HG03565 (cell line): ENCODE data around the gene PSTPIP2.

Experiments
- ATAC-seq: cut with Tn5 transposase; IDR thresholded peaks from one replicate; pipeline ENCODE4 v1.9.1; 2021; ENCODE audit warnings: mild to moderate bottlenecking, moderate library complexity; ENCODE audit not compliant: unreplicated experiment

PSTPIP2 gene

DNA sequence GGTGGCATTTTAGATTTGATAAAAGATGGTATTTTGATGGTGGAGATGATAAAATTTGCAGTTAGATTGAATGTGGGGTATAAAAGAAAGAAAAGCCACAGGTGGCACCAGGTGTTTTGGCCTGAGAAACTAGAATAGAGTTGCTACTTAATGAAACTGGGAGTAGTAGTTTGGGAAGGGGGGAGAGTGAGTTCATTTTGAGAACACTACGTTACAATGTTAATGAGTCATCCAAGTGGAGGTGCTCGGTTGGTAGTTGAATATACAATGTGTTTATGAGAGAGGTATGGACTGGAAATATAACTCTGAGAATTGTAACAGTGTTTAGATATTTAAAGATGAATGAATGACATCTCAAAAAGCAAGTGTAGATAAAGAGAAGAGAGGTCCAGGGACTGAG lies 131.3 kb downstream of the PSTPIP2 start:
- no peak for ATAC-seq

DNA sequence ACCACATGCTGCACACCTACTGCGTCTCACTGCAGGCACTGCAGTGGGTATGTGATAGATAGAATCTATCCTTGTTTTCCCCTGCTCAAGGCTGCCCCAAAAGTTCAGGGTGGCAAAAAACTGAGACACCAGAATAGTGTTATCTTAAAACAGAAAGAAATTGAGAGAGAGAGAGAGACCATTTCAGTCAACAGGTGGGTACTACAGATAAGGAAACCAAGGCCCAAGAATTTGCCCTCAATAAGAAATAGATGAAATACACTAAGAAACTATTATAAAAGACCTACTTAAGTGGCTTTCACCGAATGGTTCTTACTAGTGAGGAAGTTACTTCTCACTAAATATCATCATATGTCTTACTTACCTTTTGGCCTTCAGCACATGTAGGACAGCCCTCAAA lies 132.8 kb downstream of the PSTPIP2 start:
- ATAC-seq, result no peak

DNA sequence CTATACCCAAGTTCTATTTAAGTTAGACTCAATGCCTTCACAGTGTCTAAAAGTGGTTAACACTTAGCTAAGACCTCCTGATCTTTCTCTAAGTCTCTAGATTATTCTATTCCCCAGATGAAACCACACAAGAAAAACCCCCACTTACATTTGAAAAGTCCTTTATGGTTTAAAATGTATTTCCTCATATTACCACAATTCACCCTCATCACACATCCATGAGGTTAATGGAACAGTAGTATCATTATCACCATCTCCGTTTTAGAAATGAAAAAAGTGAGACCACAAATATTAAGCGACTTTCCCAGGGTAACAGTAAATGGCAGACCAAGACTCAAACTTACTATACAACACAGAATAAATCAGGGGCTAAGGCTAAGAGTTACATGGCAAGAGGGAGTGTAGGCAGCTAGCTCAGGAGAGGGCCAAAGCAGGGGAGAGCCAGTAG lies 133.5 kb downstream of the PSTPIP2 start:
- no peak for ATAC-seq

GRCh38 chr18:45935591-45936335 lies 136.3 kb downstream of the PSTPIP2 start:
- no peak for ATAC-seq
